AG09319 (cell line): Measurements from ENCODE around the gene ACTN4.

Experiments
- DNase-seq: peaks from one replicate; pipeline ENCODE4 v3.0.0-alpha.2; 2010; ENCODE audit warnings: low read depth; ENCODE audit errors: extremely low read depth
- CTCF ChIP-seq: IDR thresholded peaks from 2 replicates; pipeline ENCODE4 v1.5.1; 2011; ENCODE audit warnings: low read depth, mild to moderate bottlenecking, inconsistent platforms, low read length, moderate library complexity

The ACTN4 gene

GRCh38 chr19:38721496-38721895 lies 74.0 kb downstream of the ACTN4 start:
- DNase-seq, result no peak
- TF ChIP-seq CTCF, result no peak

- no peak for DNase-seq
- no peak for TF ChIP-seq CTCF
Observed at GRCh38 chr19:38721979-38722773, 74.7 kb downstream of the ACTN4 start.

- DNase-seq, result no peak
- TF ChIP-seq CTCF, result no peak
Observed at GRCh38 chr19:38722947-38723605, 75.6 kb downstream of the ACTN4 start.

- TF ChIP-seq CTCF, result no peak
Observed at GRCh38 chr19:38723606-38723965, 76.1 kb downstream of the ACTN4 start.

DNA sequence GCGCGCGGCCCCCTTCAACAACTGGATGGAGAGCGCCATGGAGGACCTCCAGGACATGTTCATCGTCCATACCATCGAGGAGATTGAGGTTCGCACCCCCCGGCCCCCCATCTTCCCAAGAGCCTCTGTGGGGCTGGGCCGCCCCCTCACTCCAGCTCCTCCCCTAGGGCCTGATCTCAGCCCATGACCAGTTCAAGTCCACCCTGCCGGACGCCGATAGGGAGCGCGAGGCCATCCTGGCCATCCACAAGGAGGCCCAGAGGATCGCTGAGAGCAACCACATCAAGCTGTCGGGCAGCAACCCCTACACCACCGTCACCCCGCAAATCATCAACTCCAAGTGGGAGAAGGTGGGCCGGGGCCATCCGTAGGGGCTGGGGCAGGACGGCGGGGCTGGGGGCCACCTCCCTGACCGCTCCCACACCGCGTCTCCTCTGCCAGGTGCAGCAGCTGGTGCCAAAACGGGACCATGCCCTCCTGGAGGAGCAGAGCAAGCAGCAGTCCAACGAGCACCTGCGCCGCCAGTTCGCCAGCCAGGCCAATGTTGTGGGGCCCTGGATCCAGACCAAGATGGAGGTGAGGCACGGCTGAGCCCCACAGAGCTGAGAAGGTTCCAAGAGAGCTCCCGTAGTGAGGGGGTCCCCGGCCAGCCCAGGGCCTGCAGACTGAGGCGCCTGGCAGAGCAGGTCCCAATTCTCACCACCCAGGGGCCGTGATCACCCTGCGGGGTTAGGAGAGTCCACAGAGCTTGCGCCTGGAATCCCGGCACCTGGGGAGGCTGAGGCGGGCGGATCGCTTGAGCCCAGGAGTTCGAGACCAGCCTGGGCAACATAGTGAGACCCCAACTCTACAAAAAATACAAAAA lies 76.8 kb downstream of the ACTN4 start:
- no peak for TF ChIP-seq CTCF
- no peak for DNase-seq

More at GRCh38 chr19:38723606-38723965, 76.1 kb downstream of the ACTN4 start:
- DNase-seq, result no peak

- TF ChIP-seq CTCF, result no peak
- no peak for DNase-seq
Observed at GRCh38 chr19:38725469-38726283, 78.2 kb downstream of the ACTN4 start.
